ENCODE data around the gene MED27.

DNA sequence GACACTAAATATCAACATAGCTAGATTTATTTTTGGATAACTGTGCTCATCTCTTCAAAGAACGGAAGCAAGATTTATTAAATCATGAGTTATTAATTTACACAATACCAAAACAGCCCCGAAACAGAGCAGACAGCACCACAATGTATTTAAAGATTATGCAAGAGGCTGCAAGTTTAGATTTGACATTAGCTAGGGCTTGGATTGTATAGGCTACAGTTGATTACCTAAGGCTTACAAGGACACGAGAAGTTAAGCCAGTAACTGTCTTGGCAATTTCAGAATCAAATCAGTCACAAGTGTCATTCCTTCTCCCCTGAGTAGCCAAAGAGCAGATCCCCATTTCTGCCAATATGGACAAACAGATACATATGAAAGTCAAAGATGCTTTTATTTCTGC lies 152.6 kb downstream of the MED27 start:
- TF ChIP-seq CTCF (IDR thresholded peaks at IDR 0.05) (no peak), POLR2A (IDR thresholded peaks at IDR 0.05; ENCODE audit: low read depth) (no peak), POLR2AphosphoS5 (IDR thresholded peaks at IDR 0.05) (no peak), EP300 (IDR thresholded peaks at IDR 0.05) (no peak)
